Chondrocyte (in vitro differentiated cells): Measurements from ENCODE around the gene SFRP2. TPM values are rescaled to one million over a fixed set of nuclear protein-coding genes. Genes with fewer than 3 reads are reported as not detected.

Experiments used
- DNase-seq: peaks from one replicate; pipeline ENCODE4 v3.0.0; 2021; ENCODE audit warnings: mixed read lengths, low spot score
- H3K27ac Mint-ChIP-seq: one replicate; pipeline ENCODE4 v1.8.0; 2021; ENCODE audit warnings: mild to moderate bottlenecking, moderate library complexity, mixed read lengths; ENCODE audit not compliant: unreplicated experiment
- H3K27me3 Mint-ChIP-seq: 2 replicates; pipeline ENCODE4 v1.8.0; 2021; ENCODE audit warnings: low read depth, mixed read lengths
- H3K36me3 Mint-ChIP-seq: 2 replicates; pipeline ENCODE4 v1.8.0; 2021; ENCODE audit warnings: low read depth, mixed read lengths
- H3K4me1 Mint-ChIP-seq: 2 replicates; pipeline ENCODE4 v1.8.0; 2021; ENCODE audit warnings: low read depth, mild to moderate bottlenecking, mixed read lengths
- H3K4me3 Mint-ChIP-seq: one replicate; pipeline ENCODE4 v1.8.0; 2021; ENCODE audit warnings: mild to moderate bottlenecking, moderate library complexity, mixed read lengths; ENCODE audit not compliant: unreplicated experiment
- H3K9me3 Mint-ChIP-seq: 2 replicates; pipeline ENCODE4 v1.8.0; 2021; ENCODE audit warnings: low read depth, mixed read lengths
- total RNA-seq: library from RNA; stranded (reverse); gene quantifications from 3 replicates; pipeline ENCODE4 v1.2.1, GENCODE V29; 2021
- TF ChIP-seq, protein P1 (sequence below): fragments of 200-600 bp; sonication (generic); IDR thresholded peaks from 2 replicates; pipeline ENCODE4 v1.5.0; 2021; ENCODE audit warnings: antibody characterized with exemption, mild to moderate bottlenecking, moderate library complexity

Gene SFRP2
- total RNA-seq, 1 donor from 2014 or later: 120 TPM

GRCh38 chr4:153747406-153747955 is 41.4 kb downstream of the SFRP2 start:
- H3K9me3 Mint-ChIP-seq: no peaks in the 10 kb centered on the region
- no peak overlapping the region for H3K27ac Mint-ChIP-seq
- TF ChIP-seq, protein P1, sequence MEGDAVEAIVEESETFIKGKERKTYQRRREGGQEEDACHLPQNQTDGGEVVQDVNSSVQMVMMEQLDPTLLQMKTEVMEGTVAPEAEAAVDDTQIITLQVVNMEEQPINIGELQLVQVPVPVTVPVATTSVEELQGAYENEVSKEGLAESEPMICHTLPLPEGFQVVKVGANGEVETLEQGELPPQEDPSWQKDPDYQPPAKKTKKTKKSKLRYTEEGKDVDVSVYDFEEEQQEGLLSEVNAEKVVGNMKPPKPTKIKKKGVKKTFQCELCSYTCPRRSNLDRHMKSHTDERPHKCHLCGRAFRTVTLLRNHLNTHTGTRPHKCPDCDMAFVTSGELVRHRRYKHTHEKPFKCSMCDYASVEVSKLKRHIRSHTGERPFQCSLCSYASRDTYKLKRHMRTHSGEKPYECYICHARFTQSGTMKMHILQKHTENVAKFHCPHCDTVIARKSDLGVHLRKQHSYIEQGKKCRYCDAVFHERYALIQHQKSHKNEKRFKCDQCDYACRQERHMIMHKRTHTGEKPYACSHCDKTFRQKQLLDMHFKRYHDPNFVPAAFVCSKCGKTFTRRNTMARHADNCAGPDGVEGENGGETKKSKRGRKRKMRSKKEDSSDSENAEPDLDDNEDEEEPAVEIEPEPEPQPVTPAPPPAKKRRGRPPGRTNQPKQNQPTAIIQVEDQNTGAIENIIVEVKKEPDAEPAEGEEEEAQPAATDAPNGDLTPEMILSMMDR: no peak
- peaks cover 25% of the 10 kb centered on the region for H3K4me1 Mint-ChIP-seq
- no peak for DNase-seq
- H3K4me3 Mint-ChIP-seq: no peak overlapping the region
- H3K36me3 Mint-ChIP-seq: no peaks in the 10 kb centered on the region
- peaks cover 2% of the 10 kb centered on the region for H3K27me3 Mint-ChIP-seq

GRCh38 chr4:153745651-153746050 is 43.2 kb downstream of the SFRP2 start:
- H3K9me3 Mint-ChIP-seq: peaks cover 8% of the 10 kb centered on the region
- no peak overlapping the region for H3K27ac Mint-ChIP-seq
- TF ChIP-seq, protein P1: no peak
- no peak for DNase-seq
- no peak overlapping the region for H3K4me3 Mint-ChIP-seq
- H3K4me1 Mint-ChIP-seq: peaks cover 25% of the 10 kb centered on the region
- no peaks in the 10 kb centered on the region for H3K36me3 Mint-ChIP-seq
- H3K27me3 Mint-ChIP-seq: no peaks in the 10 kb centered on the region

DNA sequence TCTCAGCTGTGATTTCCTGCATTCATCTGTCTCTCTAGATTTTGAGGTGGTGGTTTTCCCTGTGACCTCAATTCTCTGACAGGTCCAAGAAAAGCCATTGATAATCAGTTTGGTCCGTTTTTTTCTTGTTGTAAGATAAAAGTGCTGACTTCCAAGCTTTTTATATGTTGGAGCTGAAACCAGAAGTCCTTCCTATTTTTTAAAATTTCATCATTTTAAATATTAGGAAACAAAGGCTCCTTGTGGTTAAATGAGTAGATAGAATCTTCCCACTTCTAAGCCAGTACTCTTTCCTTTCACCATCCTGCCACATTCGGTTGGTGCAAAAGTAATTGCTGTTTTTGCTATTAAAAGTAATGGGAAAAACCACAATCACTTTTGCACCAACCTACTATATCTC is 47.3 kb downstream of the SFRP2 start:
- TF ChIP-seq, protein P1: no peak
- H3K27me3 Mint-ChIP-seq: no peaks in the 10 kb centered on the region
- peaks cover 10% of the 10 kb centered on the region for H3K9me3 Mint-ChIP-seq
- H3K27ac Mint-ChIP-seq: no peak overlapping the region
- no peak overlapping the region for H3K4me3 Mint-ChIP-seq
- H3K4me1 Mint-ChIP-seq: no peaks in the 10 kb centered on the region
- H3K36me3 Mint-ChIP-seq: no peaks in the 10 kb centered on the region
- no peak for DNase-seq

- H3K27me3 Mint-ChIP-seq: no peaks in the 10 kb centered on the region
- TF ChIP-seq, protein P1: no peak
- peaks cover 15% of the 10 kb centered on the region for H3K4me1 Mint-ChIP-seq
- H3K4me3 Mint-ChIP-seq: no peak overlapping the region
- H3K27ac Mint-ChIP-seq: no peak overlapping the region
- no peak for DNase-seq
- H3K9me3 Mint-ChIP-seq: peaks cover 6% of the 10 kb centered on the region
- H3K36me3 Mint-ChIP-seq: peaks cover 1% of the 10 kb centered on the region
Measured at GRCh38 chr4:153735906-153736461, 52.9 kb downstream of the SFRP2 start.

DNA sequence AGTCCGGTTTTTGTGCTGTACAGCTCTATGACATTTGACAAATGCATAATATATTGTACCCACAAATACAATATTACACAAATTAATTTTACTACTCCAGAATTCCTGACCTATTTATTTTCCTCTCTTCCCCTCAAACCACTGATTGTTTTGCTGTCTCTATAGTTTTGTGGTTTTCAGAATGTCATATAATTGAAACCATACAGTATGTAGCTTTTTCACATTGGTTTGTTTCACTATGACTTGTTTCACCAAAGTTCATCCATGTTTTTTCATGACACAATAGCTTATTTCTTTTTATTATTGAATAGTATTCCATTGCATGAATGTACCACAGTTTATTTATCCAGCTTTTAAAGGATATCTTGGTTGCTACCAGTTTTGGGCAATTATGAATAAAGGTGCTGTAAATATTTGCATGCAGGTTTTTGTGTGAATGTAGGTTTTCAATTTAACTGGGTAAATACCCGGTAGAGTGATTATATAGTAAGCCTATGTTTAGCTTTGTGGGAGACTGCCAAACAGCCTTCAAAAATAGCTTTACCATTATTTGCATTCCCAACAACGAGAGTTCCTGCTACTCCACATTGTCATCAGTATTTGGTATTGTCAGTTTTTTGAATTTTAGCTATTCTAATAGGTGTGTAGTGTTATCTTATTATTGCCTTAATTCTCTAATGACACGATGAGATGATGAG is 55.0 kb downstream of the SFRP2 start:
- peaks cover 1% of the 10 kb centered on the region for H3K36me3 Mint-ChIP-seq

More for the DNA sequence above, 55.0 kb downstream of the SFRP2 start:
- no peak for DNase-seq
- H3K9me3 Mint-ChIP-seq: no peaks in the 10 kb centered on the region
- no peaks in the 10 kb centered on the region for H3K27me3 Mint-ChIP-seq
- H3K4me3 Mint-ChIP-seq: no peak overlapping the region
- TF ChIP-seq, protein P1: no peak
- H3K4me1 Mint-ChIP-seq: peaks cover 17% of the 10 kb centered on the region
- no peak overlapping the region for H3K27ac Mint-ChIP-seq
